NCI-H526 (cell line): ENCODE data around the gene AMY1B.
"Not testable (repeated sequence)": the region's sequence is repeated elsewhere in the genome, so short reads cannot be mapped to it uniquely, and the experiment has no call there.

Source experiments
- DNase-seq, 2 experiments: peaks; one replicate each; lab custom pipeline; 2025; lab: John Stamatoyannopoulos, UW

The AMY1B gene

DNA sequence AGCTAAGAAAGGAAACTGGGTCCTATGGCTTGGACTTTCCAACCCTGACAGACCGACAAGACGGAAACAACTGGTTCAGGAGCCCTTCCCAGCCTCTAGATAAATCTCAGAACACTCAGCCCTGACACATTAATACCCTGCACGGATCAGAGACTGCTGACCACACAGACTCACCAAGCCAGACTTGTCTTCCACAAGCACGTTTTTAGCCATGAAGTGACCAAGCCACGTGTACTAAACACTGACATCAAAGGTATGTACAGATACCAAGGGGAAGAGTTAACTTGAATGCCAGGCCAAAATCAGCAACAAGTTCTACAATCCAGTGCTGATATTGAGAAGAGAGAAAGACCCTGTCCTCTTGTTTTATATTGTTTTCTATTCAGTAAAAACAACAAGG lies at the start of gene AMY1B:
AMY1B (minus strand) TSS at position 101 of the 400 bp plus-strand sequence. CDS start 571 bp downstream, outside the sequence.
- DNase-seq = not testable (repeated sequence)

DNA sequence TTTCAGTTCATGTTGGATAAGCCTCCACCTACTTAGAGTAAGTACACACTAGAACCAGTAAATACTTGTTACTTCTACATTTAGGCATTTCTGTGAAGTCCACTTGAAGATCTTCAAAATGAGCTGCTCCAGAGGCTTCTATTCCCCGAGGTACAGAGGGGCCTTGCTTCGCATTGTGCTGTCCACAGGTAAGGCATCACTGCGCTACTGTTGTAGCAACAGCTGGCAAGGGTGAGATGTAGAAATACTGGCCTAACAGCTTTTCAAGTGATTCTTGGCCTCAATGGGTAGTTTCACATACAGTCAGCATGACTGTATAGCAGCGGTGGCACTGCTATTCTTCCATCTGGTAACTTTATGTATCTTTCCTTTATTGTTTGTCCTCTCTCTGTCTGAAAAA lies 49.0 kb upstream of the AMY1B start:
- DNase-seq = not testable (repeated sequence)

DNA sequence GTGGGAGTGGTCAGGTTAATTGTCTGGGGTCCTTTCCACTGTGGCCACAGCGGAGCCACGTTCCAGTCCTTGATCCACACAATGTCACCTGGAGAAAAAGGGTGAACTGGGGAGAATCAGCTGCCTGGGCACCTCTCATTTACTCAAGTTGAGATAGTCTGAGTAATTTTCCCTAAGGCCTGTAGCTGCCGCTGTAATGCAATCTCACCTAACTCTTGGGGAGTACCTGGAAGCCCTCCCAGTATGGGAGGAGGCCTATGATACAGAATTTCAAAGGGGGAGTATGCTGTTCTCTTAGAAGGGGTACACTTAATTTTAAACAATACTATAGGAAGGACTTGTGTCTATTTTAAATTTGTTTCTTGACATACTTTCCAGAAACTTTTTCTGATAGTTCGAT lies 48.4 kb upstream of the AMY1B start:
- DNase-seq = not testable (repeated sequence)

DNA sequence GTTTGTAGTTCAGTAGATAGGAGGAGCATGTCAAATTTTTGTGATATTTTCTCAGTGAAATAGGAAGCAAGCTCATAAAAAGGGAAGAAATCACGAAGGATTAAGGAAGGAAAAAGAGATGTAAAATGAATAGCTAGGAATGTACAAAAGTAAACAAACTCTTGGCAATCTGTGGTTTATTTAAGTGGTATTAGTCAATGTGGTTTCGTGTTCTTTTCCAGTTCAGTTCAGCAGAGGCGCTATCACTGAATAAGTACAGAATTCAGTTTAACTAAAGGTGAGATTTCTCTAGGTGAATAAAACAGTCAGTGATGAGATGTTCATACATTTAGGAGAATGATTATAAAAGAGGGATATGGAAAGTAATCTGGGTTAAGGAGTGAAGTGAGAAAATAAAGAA lies 42.0 kb upstream of the AMY1B start:
- DNase-seq = not testable (repeated sequence)

DNA sequence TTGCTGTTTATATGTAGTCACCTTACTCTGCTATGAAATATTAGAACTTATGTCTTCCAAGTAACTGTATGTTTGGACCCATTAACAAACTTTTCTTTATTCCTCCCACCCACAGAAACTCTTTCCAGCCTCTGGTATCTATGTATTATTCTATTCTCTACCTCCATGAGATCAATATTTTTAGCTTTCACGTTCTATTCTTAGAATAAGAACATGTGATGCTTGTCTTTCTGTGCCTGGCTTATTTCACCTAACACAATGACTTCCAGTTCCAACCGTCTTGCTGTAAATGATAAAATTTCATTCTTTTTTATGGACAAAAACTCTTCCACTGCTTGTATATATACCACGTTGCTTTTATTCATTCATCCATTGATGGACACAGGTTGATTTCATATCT lies 39.3 kb upstream of the AMY1B start:
- DNase-seq = not testable (repeated sequence)

DNA sequence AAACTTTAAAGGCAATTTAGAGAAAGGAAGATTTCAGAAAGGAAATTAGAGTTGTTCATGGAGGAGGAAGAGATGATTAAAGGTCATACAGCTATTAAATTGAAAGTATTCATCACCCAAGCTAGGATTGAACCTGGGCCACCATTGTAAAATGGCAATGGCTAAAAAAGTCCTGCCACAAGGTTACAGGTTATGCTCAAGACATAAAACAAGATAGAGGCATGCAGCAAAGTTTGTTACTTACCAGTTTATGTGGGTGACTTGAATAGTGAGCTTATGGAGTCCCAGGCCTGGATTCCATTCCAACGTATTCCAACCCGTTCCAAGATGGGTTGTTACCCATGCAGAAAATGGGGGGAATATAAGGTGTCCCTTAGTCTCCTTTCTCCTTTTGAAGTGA lies 25.5 kb upstream of the AMY1B start:
- not testable (repeated sequence) for DNase-seq

DNA sequence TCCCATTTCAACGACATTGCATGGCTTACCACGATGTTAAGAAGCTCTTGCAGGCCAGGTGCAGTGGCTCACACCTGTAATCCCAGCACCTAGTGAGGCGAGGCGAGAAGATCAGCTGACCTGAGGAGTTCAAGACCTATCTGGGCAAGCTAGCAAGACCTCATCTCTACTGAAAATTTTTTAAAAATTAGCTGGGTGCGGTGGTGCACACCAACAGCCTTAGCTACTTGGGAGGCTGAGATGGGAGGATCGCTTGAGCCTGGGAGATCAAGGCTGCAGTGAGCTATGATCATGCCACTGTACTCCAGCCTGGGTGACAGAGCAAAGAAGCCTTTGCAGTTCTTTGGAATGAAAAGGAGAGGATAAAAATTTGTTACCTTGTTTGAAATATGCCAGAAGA lies 21.4 kb upstream of the AMY1B start:
- DNase-seq = not testable (repeated sequence)

DNA sequence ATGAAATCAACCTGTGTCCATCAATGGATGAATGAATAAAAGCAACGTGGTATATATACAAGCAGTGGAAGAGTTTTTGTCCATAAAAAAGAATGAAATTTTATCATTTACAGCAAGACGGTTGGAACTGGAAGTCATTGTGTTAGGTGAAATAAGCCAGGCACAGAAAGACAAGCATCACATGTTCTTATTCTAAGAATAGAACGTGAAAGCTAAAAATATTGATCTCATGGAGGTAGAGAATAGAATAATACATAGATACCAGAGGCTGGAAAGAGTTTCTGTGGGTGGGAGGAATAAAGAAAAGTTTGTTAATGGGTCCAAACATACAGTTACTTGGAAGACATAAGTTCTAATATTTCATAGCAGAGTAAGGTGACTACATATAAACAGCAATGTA lies 14.4 kb upstream of the AMY1B start:
- not testable (repeated sequence) for DNase-seq

DNA sequence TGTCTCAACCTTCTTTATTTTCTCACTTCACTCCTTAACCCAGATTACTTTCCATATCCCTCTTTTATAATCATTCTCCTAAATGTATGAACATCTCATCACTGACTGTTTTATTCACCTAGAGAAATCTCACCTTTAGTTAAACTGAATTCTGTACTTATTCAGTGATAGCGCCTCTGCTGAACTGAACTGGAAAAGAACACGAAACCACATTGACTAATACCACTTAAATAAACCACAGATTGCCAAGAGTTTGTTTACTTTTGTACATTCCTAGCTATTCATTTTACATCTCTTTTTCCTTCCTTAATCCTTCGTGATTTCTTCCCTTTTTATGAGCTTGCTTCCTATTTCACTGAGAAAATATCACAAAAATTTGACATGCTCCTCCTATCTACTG lies 11.7 kb upstream of the AMY1B start:
- not testable (repeated sequence) for DNase-seq

DNA sequence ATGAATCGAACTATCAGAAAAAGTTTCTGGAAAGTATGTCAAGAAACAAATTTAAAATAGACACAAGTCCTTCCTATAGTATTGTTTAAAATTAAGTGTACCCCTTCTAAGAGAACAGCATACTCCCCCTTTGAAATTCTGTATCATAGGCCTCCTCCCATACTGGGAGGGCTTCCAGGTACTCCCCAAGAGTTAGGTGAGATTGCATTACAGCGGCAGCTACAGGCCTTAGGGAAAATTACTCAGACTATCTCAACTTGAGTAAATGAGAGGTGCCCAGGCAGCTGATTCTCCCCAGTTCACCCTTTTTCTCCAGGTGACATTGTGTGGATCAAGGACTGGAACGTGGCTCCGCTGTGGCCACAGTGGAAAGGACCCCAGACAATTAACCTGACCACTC lies 5.2 kb upstream of the AMY1B start:
- DNase-seq = not testable (repeated sequence)

DNA sequence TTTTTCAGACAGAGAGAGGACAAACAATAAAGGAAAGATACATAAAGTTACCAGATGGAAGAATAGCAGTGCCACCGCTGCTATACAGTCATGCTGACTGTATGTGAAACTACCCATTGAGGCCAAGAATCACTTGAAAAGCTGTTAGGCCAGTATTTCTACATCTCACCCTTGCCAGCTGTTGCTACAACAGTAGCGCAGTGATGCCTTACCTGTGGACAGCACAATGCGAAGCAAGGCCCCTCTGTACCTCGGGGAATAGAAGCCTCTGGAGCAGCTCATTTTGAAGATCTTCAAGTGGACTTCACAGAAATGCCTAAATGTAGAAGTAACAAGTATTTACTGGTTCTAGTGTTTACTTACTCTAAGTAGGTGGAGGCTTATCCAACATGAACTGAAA lies 4.7 kb upstream of the AMY1B start:
- not testable (repeated sequence) for DNase-seq

DNA sequence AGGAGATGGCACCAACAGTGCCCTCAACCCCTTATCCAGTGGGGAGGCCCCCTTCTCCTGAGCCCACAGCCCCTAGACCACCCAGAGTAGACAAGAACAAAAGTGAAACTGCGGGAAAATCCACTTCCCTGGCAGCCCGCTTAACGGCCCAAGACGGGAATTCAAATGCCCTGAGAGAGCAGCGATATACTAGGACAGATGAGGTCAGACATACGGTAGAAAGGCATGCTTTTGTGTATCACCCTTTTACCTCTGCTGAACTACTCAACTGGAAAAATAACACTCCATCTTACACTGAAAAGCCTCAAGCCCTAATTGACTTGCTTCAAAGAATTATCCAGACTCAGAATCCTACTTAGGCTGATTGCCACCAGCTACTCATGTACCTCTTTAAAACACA lies 1.4 kb upstream of the AMY1B start:
- not testable (repeated sequence) for DNase-seq

DNA sequence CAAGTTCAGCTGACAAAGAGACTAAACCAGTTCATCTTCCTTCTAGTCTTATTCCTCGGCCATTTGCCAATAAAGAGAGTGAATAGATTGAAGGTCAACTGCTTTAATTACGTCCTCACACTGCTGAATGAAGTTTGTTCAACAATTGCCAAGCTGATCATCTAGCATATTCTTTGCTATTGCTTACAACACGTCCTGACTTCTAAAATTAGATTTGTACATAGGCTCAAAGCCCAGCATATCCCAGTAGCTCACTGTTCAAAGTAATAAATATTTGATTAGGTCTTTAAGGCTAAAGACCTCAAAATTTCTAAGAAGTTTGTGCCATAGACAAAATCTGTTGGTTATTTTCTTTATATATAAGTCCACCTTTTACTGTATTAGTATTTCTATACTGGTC lies 19.7 kb downstream of the AMY1B start:
- not testable (repeated sequence) for DNase-seq

DNA sequence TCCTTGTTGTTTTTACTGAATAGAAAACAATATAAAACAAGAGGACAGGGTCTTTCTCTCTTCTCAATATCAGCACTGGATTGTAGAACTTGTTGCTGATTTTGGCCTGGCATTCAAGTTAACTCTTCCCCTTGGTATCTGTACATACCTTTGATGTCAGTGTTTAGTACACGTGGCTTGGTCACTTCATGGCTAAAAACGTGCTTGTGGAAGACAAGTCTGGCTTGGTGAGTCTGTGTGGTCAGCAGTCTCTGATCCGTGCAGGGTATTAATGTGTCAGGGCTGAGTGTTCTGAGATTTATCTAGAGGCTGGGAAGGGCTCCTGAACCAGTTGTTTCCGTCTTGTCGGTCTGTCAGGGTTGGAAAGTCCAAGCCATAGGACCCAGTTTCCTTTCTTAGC lies 40.5 kb downstream of the AMY1B start, which contains the start of gene AMY1A:
AMY1A (plus strand) TSS at position 301 of the 400 bp plus-strand sequence. CDS start 571 bp downstream, outside the sequence.
- DNase-seq = not testable (repeated sequence)

DNA sequence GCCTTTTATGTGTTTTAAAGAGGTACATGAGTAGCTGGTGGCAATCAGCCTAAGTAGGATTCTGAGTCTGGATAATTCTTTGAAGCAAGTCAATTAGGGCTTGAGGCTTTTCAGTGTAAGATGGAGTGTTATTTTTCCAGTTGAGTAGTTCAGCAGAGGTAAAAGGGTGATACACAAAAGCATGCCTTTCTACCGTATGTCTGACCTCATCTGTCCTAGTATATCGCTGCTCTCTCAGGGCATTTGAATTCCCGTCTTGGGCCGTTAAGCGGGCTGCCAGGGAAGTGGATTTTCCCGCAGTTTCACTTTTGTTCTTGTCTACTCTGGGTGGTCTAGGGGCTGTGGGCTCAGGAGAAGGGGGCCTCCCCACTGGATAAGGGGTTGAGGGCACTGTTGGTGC lies 41.9 kb downstream of the AMY1B start:
- not testable (repeated sequence) for DNase-seq

DNA sequence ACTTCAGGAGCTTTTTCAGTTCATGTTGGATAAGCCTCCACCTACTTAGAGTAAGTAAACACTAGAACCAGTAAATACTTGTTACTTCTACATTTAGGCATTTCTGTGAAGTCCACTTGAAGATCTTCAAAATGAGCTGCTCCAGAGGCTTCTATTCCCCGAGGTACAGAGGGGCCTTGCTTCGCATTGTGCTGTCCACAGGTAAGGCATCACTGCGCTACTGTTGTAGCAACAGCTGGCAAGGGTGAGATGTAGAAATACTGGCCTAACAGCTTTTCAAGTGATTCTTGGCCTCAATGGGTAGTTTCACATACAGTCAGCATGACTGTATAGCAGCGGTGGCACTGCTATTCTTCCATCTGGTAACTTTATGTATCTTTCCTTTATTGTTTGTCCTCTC lies 45.1 kb downstream of the AMY1B start:
- not testable (repeated sequence) for DNase-seq

DNA sequence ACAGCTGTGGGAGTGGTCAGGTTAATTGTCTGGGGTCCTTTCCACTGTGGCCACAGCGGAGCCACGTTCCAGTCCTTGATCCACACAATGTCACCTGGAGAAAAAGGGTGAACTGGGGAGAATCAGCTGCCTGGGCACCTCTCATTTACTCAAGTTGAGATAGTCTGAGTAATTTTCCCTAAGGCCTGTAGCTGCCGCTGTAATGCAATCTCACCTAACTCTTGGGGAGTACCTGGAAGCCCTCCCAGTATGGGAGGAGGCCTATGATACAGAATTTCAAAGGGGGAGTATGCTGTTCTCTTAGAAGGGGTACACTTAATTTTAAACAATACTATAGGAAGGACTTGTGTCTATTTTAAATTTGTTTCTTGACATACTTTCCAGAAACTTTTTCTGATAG lies 45.7 kb downstream of the AMY1B start:
- not testable (repeated sequence) for DNase-seq

DNA sequence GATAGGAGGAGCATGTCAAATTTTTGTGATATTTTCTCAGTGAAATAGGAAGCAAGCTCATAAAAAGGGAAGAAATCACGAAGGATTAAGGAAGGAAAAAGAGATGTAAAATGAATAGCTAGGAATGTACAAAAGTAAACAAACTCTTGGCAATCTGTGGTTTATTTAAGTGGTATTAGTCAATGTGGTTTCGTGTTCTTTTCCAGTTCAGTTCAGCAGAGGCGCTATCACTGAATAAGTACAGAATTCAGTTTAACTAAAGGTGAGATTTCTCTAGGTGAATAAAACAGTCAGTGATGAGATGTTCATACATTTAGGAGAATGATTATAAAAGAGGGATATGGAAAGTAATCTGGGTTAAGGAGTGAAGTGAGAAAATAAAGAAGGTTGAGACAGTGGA lies 52.1 kb downstream of the AMY1B start:
- DNase-seq = not testable (repeated sequence)

DNA sequence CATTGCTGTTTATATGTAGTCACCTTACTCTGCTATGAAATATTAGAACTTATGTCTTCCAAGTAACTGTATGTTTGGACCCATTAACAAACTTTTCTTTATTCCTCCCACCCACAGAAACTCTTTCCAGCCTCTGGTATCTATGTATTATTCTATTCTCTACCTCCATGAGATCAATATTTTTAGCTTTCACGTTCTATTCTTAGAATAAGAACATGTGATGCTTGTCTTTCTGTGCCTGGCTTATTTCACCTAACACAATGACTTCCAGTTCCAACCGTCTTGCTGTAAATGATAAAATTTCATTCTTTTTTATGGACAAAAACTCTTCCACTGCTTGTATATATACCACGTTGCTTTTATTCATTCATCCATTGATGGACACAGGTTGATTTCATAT lies 54.8 kb downstream of the AMY1B start:
- DNase-seq = not testable (repeated sequence)
